Natural killer cell (primary cell): ENCODE data around the gene SORCS2. TPM values are rescaled to one million over a fixed set of nuclear protein-coding genes. Genes with fewer than 3 reads are reported as not detected.

Source experiments
- ATAC-seq, 3 donors: fragments of 150-1000 bp in 2 of 3; fragments of 200-7000 bp in 1 of 3; cut with Tn5 transposase; 1 replicate in 1 of 3; 2 replicates in 2 of 3; pipeline ENCODE4 v1.10.0; 2021; ENCODE audit warnings: mild to moderate bottlenecking in 2 of 3, moderate library complexity in 2 of 3
- DNase-seq, 2 donors: peaks; one replicate each; pipeline versions ENCODE4 v3.0.0 to v3.0.0-alpha.2; 2013 to 2021; ENCODE audit warnings: mixed read lengths in 1 of 2
- H3K27ac ChIP-seq: one replicate; pipeline ENCODE4 v1.5.1; 2013; ENCODE audit warnings: mild to moderate bottlenecking, low read length
- H3K27me3 ChIP-seq: one replicate; pipeline ENCODE4 v1.6.1; 2013; ENCODE audit warnings: low read length; ENCODE audit not compliant: control insufficient read depth, insufficient read depth
- H3K36me3 ChIP-seq: one replicate; pipeline ENCODE4 v1.6.1; 2013; ENCODE audit warnings: low read length; ENCODE audit not compliant: control insufficient read depth, insufficient read depth
- H3K4me1 ChIP-seq: one replicate; pipeline ENCODE4 v1.6.1; 2013; ENCODE audit warnings: low read length; ENCODE audit not compliant: control insufficient read depth, insufficient read depth
- H3K4me3 ChIP-seq: one replicate; pipeline ENCODE4 v1.5.1; 2013; ENCODE audit warnings: low read length
- H3K9me3 ChIP-seq: one replicate; pipeline ENCODE4 v1.6.1; 2013; ENCODE audit warnings: low read length; ENCODE audit not compliant: control insufficient read depth, insufficient read depth
- H3K27ac Mint-ChIP-seq, 2 donors: one replicate each; pipeline ENCODE4 v1.8.0; 2022; ENCODE audit warnings: mild to moderate bottlenecking in 2 of 2, mixed read lengths in 2 of 2, moderate library complexity in 1 of 2
- H3K27me3 Mint-ChIP-seq, 2 donors: one replicate each; pipeline ENCODE4 v1.8.0; 2022; ENCODE audit warnings: low read depth in 2 of 2, mixed read lengths in 2 of 2
- H3K36me3 Mint-ChIP-seq: one replicate; pipeline ENCODE4 v1.8.0; 2022; ENCODE audit warnings: mixed read lengths
- H3K4me1 Mint-ChIP-seq, 2 donors: one replicate each; pipeline ENCODE4 v1.8.0; 2022; ENCODE audit warnings: mixed read lengths in 2 of 2
- H3K4me3 Mint-ChIP-seq: one replicate; pipeline ENCODE4 v1.8.0; 2022; ENCODE audit warnings: mild to moderate bottlenecking, moderate library complexity, mixed read lengths
- H3K9me3 Mint-ChIP-seq, 2 donors: one replicate each; pipeline ENCODE4 v1.8.0; 2022; ENCODE audit warnings: mixed read lengths in 2 of 2
- CTCF ChIP-seq: fragments of 200-600 bp; IDR thresholded peaks from one replicate; pipeline ENCODE4 v1.8.0; 2022; ENCODE audit warnings: antibody characterized with exemption
- WGBS: methylation state at CpG from one replicate; pipeline ENCODE4 v1.1.7; 2013; ENCODE audit warnings: missing lambda C conversion rate; ENCODE audit not compliant: insufficient coverage; 5-methylcytosine and 5-hydroxymethylcytosine counted together
- intact Hi-C: fragments of 100-400 bp; cut with micrococcal nuclease; formaldehyde crosslinking; loops from one replicate; pipeline ENCODE4 v1.14.2; 2022
- total RNA-seq, 4 donors: library from RNA; stranded (reverse); fragments of 120-200 nt in 1 of 4; gene quantifications; one replicate each; pipeline versions ENCODE4 v1.2.3 to v1.2.4, GENCODE V29; 2013 to 2022

SORCS2 gene
- total RNA-seq, 3 donors from 2014 or later (not counting 1 experiment from before 2014, with no cell fraction given) = 1.2 to 2.5 (median 1.4) TPM

- Histone ChIP-seq H3K4me3 (no peak overlapping the region), H3K4me1 (no peaks in the 10 kb centered on the region), H3K36me3 (no peaks in the 10 kb centered on the region), H3K27me3 (peaks cover under 1% of the 10 kb centered on the region), H3K27ac (no peak overlapping the region), H3K9me3 (no peaks in the 10 kb centered on the region)
- no peak overlapping the region for H3K27ac Mint-ChIP-seq
- 65% methylated on average over 29 of the region's 29 CpGs for WGBS
- DNase-seq = no peak
- no peaks in the 10 kb centered on the region for H3K4me1 Mint-ChIP-seq
- no peak for ATAC-seq
- no peak for TF ChIP-seq CTCF
- no peaks in the 10 kb centered on the region for H3K9me3 Mint-ChIP-seq
- intact Hi-C loops = no loop called here
- H3K4me3 Mint-ChIP-seq = no peak overlapping the region
- no peaks in the 10 kb centered on the region for H3K36me3 Mint-ChIP-seq
- peaks cover 27 to 45% of the 10 kb centered on the region in 2 donors for H3K27me3 Mint-ChIP-seq
Measured at GRCh38 chr4:7201420-7202305, 9.3 kb downstream of the SORCS2 start.

GRCh38 chr4:7202411-7202810 is 10.1 kb downstream of the SORCS2 start:
- Histone ChIP-seq H3K27ac (no peak overlapping the region), H3K27me3 (no peaks in the 10 kb centered on the region), H3K4me3 (no peak overlapping the region), H3K9me3 (no peaks in the 10 kb centered on the region), H3K36me3 (no peaks in the 10 kb centered on the region), H3K4me1 (no peaks in the 10 kb centered on the region)
- ATAC-seq (no peak), DNase-seq (no peak)
- no peak for TF ChIP-seq CTCF
- no peaks in the 10 kb centered on the region for H3K4me1 Mint-ChIP-seq
- 42% methylated on average over 7 of the region's 8 CpGs for WGBS
- H3K27me3 Mint-ChIP-seq = peaks cover 24 to 37% of the 10 kb centered on the region in 2 donors
- no peaks in the 10 kb centered on the region for H3K36me3 Mint-ChIP-seq
- no peaks in the 10 kb centered on the region for H3K9me3 Mint-ChIP-seq
- H3K4me3 Mint-ChIP-seq = no peak overlapping the region
- intact Hi-C loops = no loop called here
- H3K27ac Mint-ChIP-seq = no peak overlapping the region

- no peaks in the 10 kb centered on the region for H3K36me3 Mint-ChIP-seq
- 91% methylated on average over 14 of the region's 14 CpGs for WGBS
- H3K27ac Mint-ChIP-seq = no peak overlapping the region
- no peaks in the 10 kb centered on the region for H3K4me1 ChIP-seq
- ATAC-seq (no peak), DNase-seq (no peak)
- no peaks in the 10 kb centered on the region for H3K9me3 ChIP-seq
- H3K27ac ChIP-seq = no peak overlapping the region
- no peak overlapping the region for H3K4me3 Mint-ChIP-seq
- no peak for TF ChIP-seq CTCF
- intact Hi-C loops = no loop called here
- no peaks in the 10 kb centered on the region for H3K4me1 Mint-ChIP-seq
- H3K36me3 ChIP-seq = no peaks in the 10 kb centered on the region
- no peaks in the 10 kb centered on the region for H3K27me3 ChIP-seq
- H3K27me3 Mint-ChIP-seq = peaks cover 13 to 33% of the 10 kb centered on the region in 2 donors
- H3K9me3 Mint-ChIP-seq = no peaks in the 10 kb centered on the region
- H3K4me3 ChIP-seq = no peak overlapping the region
Measured at GRCh38 chr4:7204656-7205387, 12.5 kb downstream of the SORCS2 start.
